LNCaP clone FGC (cell line): ENCODE results near the gene RABEPK.
"Not testable (repeated sequence)": the region's sequence is repeated elsewhere in the genome, so short reads cannot be mapped to it uniquely, and the experiment has no call there.

Source experiments
- DNase-seq: peaks from one replicate; pipeline ENCODE4 v3.0.0-alpha.2; 2011; ENCODE audit warnings: low read depth
- H3K4me3 ChIP-seq: 2 replicates; pipeline ENCODE4 v1.5.1; 2011; ENCODE audit warnings: mild to moderate bottlenecking, low read depth, low read length, control low read depth
- CTCF ChIP-seq: IDR thresholded peaks from 2 replicates; pipeline ENCODE4 v1.5.1; 2012; ENCODE audit warnings: mild to moderate bottlenecking; ENCODE audit not compliant: control insufficient read depth, insufficient read depth; ENCODE audit errors: extremely low read depth

Gene RABEPK

GRCh38 chr9:125202846-125203618 lies 2.7 kb downstream of the RABEPK start:
- TF ChIP-seq CTCF = no peak
- DNase-seq = no peak
- no peak overlapping the region for H3K4me3 ChIP-seq

DNA sequence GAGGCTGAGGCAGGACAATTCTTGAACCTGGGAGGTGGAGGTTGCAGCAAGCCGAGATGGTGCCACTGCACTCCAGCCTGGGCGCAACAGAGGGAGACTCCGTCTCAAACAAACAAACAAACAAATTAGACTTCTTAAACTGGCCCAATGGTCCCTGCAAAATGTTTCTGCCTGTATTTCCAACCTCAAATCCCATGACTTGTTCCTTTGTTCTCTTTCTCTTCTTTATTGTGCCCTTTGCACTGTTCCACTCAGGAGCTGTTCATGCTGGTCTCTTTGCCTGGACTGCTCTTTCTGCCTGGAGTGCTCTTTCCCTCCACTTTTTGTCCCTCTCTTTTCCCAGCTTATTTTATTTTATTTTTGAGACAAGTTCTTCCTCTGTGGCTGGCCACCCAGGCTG lies 4.1 kb downstream of the RABEPK start:
- no peak for TF ChIP-seq CTCF
- H3K4me3 ChIP-seq = no peak overlapping the region
- DNase-seq = no peak

- no peak for TF ChIP-seq CTCF
- DNase-seq = no peak
- no peak overlapping the region for H3K4me3 ChIP-seq
Observed at GRCh38 chr9:125214186-125214585, 13.8 kb downstream of the RABEPK start.

DNA sequence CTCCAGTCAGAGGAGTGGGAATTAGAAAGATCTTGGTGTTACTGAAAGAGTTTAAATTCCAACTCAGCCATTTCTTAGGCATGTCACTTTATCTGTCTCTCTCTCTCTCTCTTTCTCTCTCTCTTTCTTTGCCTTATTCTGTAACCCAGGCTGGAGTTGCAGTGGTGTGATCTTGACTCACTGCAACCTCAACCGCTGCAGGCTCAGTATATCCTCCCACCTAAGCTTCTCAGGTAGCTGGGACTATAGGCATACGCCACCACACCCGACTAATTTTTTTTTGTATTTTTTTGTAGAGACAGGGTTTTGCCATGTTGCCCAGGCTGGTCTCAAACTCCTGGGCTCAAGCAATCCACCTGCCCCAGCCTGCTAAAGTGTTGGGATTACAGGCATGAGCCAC lies 18.3 kb downstream of the RABEPK start:
- no peak for TF ChIP-seq CTCF
- H3K4me3 ChIP-seq = no peak overlapping the region
- no peak for DNase-seq

DNA sequence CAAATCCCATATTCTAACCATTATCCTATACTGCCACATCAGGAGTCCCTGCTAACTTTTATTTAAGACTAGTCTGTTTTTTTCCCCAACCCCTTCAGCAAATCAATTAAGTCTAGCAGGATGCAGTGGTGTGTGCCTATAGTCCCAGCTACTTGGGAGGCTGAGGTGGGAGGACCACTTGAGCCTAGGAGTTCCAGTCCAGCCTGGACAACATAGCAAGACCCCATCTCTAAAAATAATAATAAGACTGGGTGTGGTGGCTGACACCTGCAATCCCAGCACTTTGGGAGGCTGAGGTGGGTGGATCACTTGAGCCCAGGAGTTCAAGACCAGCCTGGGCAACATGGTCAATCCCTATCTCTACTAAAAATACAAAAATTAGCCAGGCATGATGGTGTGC lies 24.5 kb downstream of the RABEPK start:
- H3K4me3 ChIP-seq = not testable (repeated sequence)

GRCh38 chr9:125227761-125228160 lies 27.4 kb downstream of the RABEPK start:
- no peak for TF ChIP-seq CTCF
- DNase-seq = no peak
- H3K4me3 ChIP-seq = no peak overlapping the region

More for the DNA sequence above, 24.5 kb downstream of the RABEPK start:
- DNase-seq = not testable (repeated sequence)

GRCh38 chr9:125233678-125234077 lies 33.3 kb downstream of the RABEPK start:
- TF ChIP-seq CTCF = no peak
- no peak for DNase-seq
- no peak overlapping the region for H3K4me3 ChIP-seq

DNA sequence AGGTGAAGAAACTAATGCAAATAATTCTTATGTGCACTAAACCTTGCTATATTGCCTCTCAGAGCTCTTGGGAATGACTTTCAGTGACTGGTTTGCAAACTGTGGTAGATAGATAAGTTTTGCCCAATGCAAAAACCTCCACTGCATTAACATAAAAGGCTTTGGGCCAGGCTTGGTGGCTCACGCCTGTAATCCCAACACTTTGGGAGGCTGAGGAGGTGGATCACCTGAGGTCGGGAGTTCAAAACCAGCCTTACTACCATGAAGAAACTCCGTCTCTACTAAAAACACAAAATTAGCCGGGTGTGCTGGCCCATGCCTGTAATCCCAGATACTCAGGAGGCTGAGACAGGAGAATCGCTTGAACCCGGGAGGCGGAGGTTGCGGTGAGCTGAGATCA lies 33.8 kb downstream of the RABEPK start:
- not testable (repeated sequence) for DNase-seq, H3K4me3 ChIP-seq
